ENCODE measurements around the gene CTF1.
A peak's percentile ranks its signal among the peaks of the same experiment; 100 is the strongest.

The CTF1 gene

GRCh38 chr16:30924913-30925631, 28.7 kb downstream of the CTF1 start:
- Histone ChIP-seq H3K36me3 (ENCODE audit: control insufficient read depth, low read length) (peaks cover 24% of the 10 kb centered on the region), H3K4me1 (ENCODE audit: control insufficient read depth, low read length) (peaks cover 33% of the 10 kb centered on the region), H3F3A (ENCODE audit: control insufficient read depth, insufficient read depth) (peaks cover 4% of the 10 kb centered on the region; the same call in 1 of the 2 replicates), H3K4me2 (ENCODE audit: low read length) (peak overlapping the region; percentile 89), H3K9me2 (replicated peaks; ENCODE audit: control insufficient read depth, low read length) (no peaks in the 10 kb centered on the region), H4K20me1 (ENCODE audit: control insufficient read depth, insufficient read depth, low read depth, low read length) (no peaks in the 10 kb centered on the region), H3K79me2 (ENCODE audit: control insufficient read depth, low read length) (peaks cover 20% of the 10 kb centered on the region), H3K4me3 (ENCODE audit: low read length) (peak overlapping the region; percentile 80), H3K27me3 (ENCODE audit: control insufficient read depth, low read length) (no peaks in the 10 kb centered on the region), H3K27ac (ENCODE audit: low read depth, low read length) (0 out of 2 replicates have a peak overlapping the region, but pooled peaks have one; percentile 14), H3K9me3 (ENCODE audit: control insufficient read depth, insufficient read depth, low read length) (no peaks in the 10 kb centered on the region)
- TF ChIP-seq CTCF (IDR thresholded peaks at IDR 0.05; ENCODE audit: low read depth, low read length, poor library complexity, severe bottlenecking) (no peak), EZH2phosphoT487 (IDR thresholded peaks at IDR 0.05; ENCODE audit: borderline replicate concordance, low read length) (no peak)

- Histone ChIP-seq H3F3A (ENCODE audit: control insufficient read depth, insufficient read depth) (peaks cover 4% of the 10 kb centered on the region; the same call in 1 of the 2 replicates), H3K9me3 (ENCODE audit: control insufficient read depth, insufficient read depth, low read length) (no peaks in the 10 kb centered on the region), H3K27me3 (ENCODE audit: control insufficient read depth, low read length) (no peaks in the 10 kb centered on the region), H3K9me2 (replicated peaks; ENCODE audit: control insufficient read depth, low read length) (no peaks in the 10 kb centered on the region), H3K4me1 (ENCODE audit: control insufficient read depth, low read length) (peaks cover 33% of the 10 kb centered on the region), H3K79me2 (ENCODE audit: control insufficient read depth, low read length) (peaks cover 20% of the 10 kb centered on the region), H3K4me3 (ENCODE audit: low read length) (no peak overlapping the region), H3K36me3 (ENCODE audit: control insufficient read depth, low read length) (peaks cover 29% of the 10 kb centered on the region), H3K4me2 (ENCODE audit: low read length) (no peak overlapping the region), H3K27ac (ENCODE audit: low read depth, low read length) (no peak overlapping the region), H4K20me1 (ENCODE audit: control insufficient read depth, insufficient read depth, low read depth, low read length) (no peaks in the 10 kb centered on the region)
- TF ChIP-seq EZH2phosphoT487 (IDR thresholded peaks at IDR 0.05; ENCODE audit: borderline replicate concordance, low read length), result no peak
Observed at GRCh38 chr16:30925632-30925987, 29.2 kb downstream of the CTF1 start.

GRCh38 chr16:30925995-30926811, 29.8 kb downstream of the CTF1 start:
- H3K36me3 ChIP-seq (ENCODE audit: control insufficient read depth, low read length), result peaks cover 35% of the 10 kb centered on the region
- H3K27ac ChIP-seq (ENCODE audit: low read depth, low read length), result no peak overlapping the region
- H3K9me2 ChIP-seq (replicated peaks; ENCODE audit: control insufficient read depth, low read length), result no peaks in the 10 kb centered on the region
- no peak overlapping the region for H3K4me2 ChIP-seq (ENCODE audit: low read length)
- H3K79me2 ChIP-seq (ENCODE audit: control insufficient read depth, low read length), result peaks cover 17% of the 10 kb centered on the region
- no peak overlapping the region for H3K4me3 ChIP-seq (ENCODE audit: low read length)
- TF ChIP-seq EZH2phosphoT487 (IDR thresholded peaks at IDR 0.05; ENCODE audit: borderline replicate concordance, low read length) (no peak), CTCF (IDR thresholded peaks at IDR 0.05; ENCODE audit: low read depth, low read length, poor library complexity, severe bottlenecking) (no peak)
- H4K20me1 ChIP-seq (ENCODE audit: control insufficient read depth, insufficient read depth, low read depth, low read length), result no peaks in the 10 kb centered on the region
- no peaks in the 10 kb centered on the region for H3K9me3 ChIP-seq (ENCODE audit: control insufficient read depth, insufficient read depth, low read length)
- H3K27me3 ChIP-seq (ENCODE audit: control insufficient read depth, low read length), result no peaks in the 10 kb centered on the region
- H3K4me1 ChIP-seq (ENCODE audit: control insufficient read depth, low read length), result peaks cover 33% of the 10 kb centered on the region
- peaks cover 4% of the 10 kb centered on the region; the same call in 1 of the 2 replicates for H3F3A ChIP-seq (ENCODE audit: control insufficient read depth, insufficient read depth)

Measured in DOHH2 (cell line).